ENCODE measurements around the gene HEXIM2. TPM values are rescaled to one million over a fixed set of nuclear protein-coding genes. Genes with fewer than 3 reads are reported as not detected.

Gene HEXIM2
- total and polyA plus RNA-seq, 2 of the 13 experiments (the other 11 are each of a cell fraction or from before 2014, with no cell fraction given), result 27.1 to 32.4 TPM

DNA sequence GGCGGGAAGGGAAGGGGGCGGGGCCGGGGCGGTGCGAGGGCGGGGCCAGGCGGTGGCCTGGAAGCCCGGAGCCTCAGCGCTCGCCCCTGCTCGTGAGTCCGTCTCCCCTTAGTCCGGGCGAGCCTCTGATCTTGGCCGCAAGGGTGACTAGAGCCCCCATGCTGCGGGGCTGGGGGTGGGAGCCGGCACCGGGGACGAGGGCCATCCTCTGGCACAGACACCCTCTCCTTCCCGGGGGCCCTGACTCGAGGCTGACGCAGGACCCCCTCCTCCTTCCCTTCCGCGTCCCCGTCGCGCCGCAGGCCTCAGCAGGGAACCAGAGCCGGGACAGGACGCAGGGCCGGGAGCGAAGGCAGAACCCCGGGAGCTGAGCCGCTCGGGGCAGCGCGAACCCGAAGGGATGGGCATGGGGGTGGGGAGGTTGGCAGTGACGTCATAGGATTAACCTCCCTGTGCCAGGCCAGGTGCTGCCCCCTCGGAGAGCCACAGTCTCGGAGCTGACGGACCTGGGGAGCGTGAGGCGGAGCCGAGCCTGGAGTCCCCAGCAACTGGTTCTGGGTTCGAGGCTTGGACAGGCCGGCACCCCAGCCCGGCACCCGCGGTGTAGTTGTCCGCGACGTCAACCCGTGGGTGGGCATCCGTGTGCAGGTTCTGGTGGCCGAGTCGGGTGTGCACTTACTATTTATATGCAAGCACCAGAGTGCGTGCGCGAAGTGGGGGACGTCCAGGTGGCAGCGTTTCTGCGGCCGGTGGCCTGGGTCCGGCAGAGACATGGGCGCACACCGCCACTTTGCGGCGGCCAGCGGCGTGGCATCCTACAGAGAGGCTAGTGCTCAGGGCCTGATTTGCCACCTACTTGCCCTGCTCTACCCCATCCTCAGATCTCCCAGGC lies 28.9 kb upstream of the HEXIM2 start (continued):
- no peak for TF ChIP-seq ZNF382 (CRISPR knock-in tag; IDR thresholded peaks at IDR 0.05; ENCODE audit: borderline replicate concordance)
- TF ChIP-seq, protein P1, sequence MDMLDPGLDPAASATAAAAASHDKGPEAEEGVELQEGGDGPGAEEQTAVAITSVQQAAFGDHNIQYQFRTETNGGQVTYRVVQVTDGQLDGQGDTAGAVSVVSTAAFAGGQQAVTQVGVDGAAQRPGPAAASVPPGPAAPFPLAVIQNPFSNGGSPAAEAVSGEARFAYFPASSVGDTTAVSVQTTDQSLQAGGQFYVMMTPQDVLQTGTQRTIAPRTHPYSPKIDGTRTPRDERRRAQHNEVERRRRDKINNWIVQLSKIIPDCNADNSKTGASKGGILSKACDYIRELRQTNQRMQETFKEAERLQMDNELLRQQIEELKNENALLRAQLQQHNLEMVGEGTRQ (IDR thresholded peaks at IDR 0.05; ENCODE audit: low read depth, low read length), result no peak
- TF ChIP-seq, protein P1 (CRISPR knock-in tag; IDR thresholded peaks at IDR 0.05; ENCODE audit: borderline replicate concordance), result no peak
- peak; percentile 70 for TF ChIP-seq ZNF746 (CRISPR knock-in tag; IDR thresholded peaks at IDR 0.05)
- TF ChIP-seq ZNF543 (CRISPR knock-in tag; IDR thresholded peaks at IDR 0.05), result no peak; the same call in 1 of the 2 replicates
- TF ChIP-seq, protein P2, sequence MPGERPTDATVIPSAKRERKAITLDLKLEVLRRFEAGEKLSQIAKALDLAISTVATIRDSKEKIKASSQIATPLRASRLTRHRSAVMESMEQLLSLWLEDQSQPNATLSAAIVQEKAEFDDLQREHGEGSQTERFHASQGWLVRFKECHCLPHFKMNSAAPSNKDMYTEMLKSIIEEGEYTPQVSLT (CRISPR knock-in tag; IDR thresholded peaks at IDR 0.05; ENCODE audit: borderline replicate concordance, low read depth), result no peak
- TF ChIP-seq HDAC1 (CRISPR knock-in tag; IDR thresholded peaks at IDR 0.05), result peak; percentile 81
- no peak for TF ChIP-seq ZNF776 (CRISPR knock-in tag; IDR thresholded peaks at IDR 0.05)
- 0 out of 2 replicates have a peak, but pooled peaks have one; percentile 47 for TF ChIP-seq ZNF724P (CRISPR knock-in tag; IDR thresholded peaks at IDR 0.05; ENCODE audit: borderline replicate concordance)
- TF ChIP-seq MATR3 (CRISPR knock-in tag; IDR thresholded peaks at IDR 0.05), result peak; percentile 94; the same call in 1 of the 2 replicates
- TF ChIP-seq ZNF780A (CRISPR knock-in tag; IDR thresholded peaks at IDR 0.05), result peak; percentile 24; the same call in 1 of the 2 replicates
- TF ChIP-seq, protein P3, sequence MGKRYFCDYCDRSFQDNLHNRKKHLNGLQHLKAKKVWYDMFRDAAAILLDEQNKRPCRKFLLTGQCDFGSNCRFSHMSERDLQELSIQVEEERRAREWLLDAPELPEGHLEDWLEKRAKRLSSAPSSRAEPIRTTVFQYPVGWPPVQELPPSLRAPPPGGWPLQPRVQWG (CRISPR knock-in tag; IDR thresholded peaks at IDR 0.05; ENCODE audit: borderline replicate concordance, low read depth), result no peak
- no peak for TF ChIP-seq TMF1 (CRISPR knock-in tag; IDR thresholded peaks at IDR 0.05; ENCODE audit: low read depth)
- TF ChIP-seq, protein P4, sequence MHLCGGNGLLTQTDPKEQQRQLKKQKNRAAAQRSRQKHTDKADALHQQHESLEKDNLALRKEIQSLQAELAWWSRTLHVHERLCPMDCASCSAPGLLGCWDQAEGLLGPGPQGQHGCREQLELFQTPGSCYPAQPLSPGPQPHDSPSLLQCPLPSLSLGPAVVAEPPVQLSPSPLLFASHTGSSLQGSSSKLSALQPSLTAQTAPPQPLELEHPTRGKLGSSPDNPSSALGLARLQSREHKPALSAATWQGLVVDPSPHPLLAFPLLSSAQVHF (CRISPR knock-in tag; IDR thresholded peaks at IDR 0.05), result no peak
- TF ChIP-seq HOXA5 (CRISPR knock-in tag; IDR thresholded peaks at IDR 0.05), result no peak; the same call in 1 of the 2 replicates
- TF ChIP-seq, protein P5, sequence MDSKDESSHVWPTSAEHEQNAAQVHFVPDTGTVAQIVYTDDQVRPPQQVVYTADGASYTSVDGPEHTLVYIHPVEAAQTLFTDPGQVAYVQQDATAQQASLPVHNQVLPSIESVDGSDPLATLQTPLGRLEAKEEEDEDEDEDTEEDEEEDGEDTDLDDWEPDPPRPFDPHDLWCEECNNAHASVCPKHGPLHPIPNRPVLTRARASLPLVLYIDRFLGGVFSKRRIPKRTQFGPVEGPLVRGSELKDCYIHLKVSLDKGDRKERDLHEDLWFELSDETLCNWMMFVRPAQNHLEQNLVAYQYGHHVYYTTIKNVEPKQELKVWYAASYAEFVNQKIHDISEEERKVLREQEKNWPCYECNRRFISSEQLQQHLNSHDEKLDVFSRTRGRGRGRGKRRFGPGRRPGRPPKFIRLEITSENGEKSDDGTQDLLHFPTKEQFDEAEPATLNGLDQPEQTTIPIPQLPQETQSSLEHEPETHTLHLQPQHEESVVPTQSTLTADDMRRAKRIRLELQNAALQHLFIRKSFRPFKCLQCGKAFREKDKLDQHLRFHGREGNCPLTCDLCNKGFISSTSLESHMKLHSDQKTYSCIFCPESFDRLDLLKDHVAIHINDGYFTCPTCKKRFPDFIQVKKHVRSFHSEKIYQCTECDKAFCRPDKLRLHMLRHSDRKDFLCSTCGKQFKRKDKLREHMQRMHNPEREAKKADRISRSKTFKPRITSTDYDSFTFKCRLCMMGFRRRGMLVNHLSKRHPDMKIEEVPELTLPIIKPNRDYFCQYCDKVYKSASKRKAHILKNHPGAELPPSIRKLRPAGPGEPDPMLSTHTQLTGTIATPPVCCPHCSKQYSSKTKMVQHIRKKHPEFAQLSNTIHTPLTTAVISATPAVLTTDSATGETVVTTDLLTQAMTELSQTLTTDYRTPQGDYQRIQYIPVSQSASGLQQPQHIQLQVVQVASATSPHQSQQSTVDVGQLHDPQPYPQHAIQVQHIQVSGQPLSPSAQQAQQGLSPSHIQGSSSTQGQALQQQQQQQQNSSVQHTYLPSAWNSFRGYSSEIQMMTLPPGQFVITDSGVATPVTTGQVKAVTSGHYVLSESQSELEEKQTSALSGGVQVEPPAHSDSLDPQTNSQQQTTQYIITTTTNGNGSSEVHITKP (CRISPR knock-in tag; IDR thresholded peaks at IDR 0.05; ENCODE audit: low read depth), result 0 out of 2 replicates have a peak, but pooled peaks have one; percentile 41
- TF ChIP-seq AKAP8 (CRISPR knock-in tag; IDR thresholded peaks at IDR 0.05), result no peak
- TF ChIP-seq, protein P6, sequence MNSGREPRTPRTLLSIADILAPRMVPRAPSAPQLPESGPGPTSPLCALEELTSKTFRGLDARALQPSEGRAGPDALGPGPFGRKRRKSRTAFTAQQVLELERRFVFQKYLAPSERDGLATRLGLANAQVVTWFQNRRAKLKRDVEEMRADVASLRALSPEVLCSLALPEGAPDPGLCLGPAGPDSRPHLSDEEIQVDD (CRISPR knock-in tag; IDR thresholded peaks at IDR 0.05; ENCODE audit: borderline replicate concordance), result no peak
- TF ChIP-seq ZNF337 (CRISPR knock-in tag; IDR thresholded peaks at IDR 0.05; ENCODE audit: borderline replicate concordance, low read depth), result no peak
- peak; percentile 80; the same call in 1 of the 2 replicates for TF ChIP-seq HIVEP1 (CRISPR knock-in tag; IDR thresholded peaks at IDR 0.05)
